K562 (cell line): ENCODE results near the gene DNAH17. TPM values are rescaled to one million over a fixed set of nuclear protein-coding genes. Genes with fewer than 3 reads are reported as not detected.
A peak's percentile ranks its signal among the peaks of the same experiment; 100 is the strongest.

Source experiments
- ATAC-seq: fragments of 200-7000 bp; cut with Tn5 transposase; 3 replicates; pipeline ENCODE4 v1.9.1; 2020; ENCODE audit warnings: moderate library complexity
- BruUV-seq: library from RNA; stranded (reverse); fragments of 400-500 nt; replicated peaks from 2 replicates; lab custom pipeline; 2021; lab: Mats Ljungman, UMichigan
- CTCF ChIA-PET: fragments of 300-600 bp; formaldehyde crosslinking; extraction: SDS; loops from one replicate; lab custom pipeline; 2021; ENCODE audit warnings: low intra/inter-chr PET ratio; lab: Yijun Ruan, JAX
- POLR2A ChIA-PET: fragments of 300-600, 350-650 bp; sonication (Branson Sonifier 250); formaldehyde crosslinking; extraction: SDS; loops from one replicate; lab custom pipeline; 2021; ENCODE audit warnings: antibody characterized with exemption, inconsistent platforms; lab: Yijun Ruan, JAX
- DNase-seq, 4 experiments: peaks; one replicate each; pipeline versions ENCODE4 v3.0.0 to v3.0.0-alpha.2; 2011 to 2018; ENCODE audit warnings: low spot score in 3 of 4, mixed read lengths in 3 of 4; ENCODE audit errors: extremely low read depth in 1 of 4
- FAIRE-seq: peaks from 2 replicates; lab custom pipeline; 2011; peaks lifted over from hg19 to GRCh38; lab: Jason Lieb, UNC
- H2AFZ ChIP-seq: 2 replicates; pipeline ENCODE4 v1.6.0; 2011; ENCODE audit warnings: low read depth, low read length, control low read depth, inconsistent platforms
- H3K27ac ChIP-seq: fragments of 200-600 bp; 3 replicates; pipeline ENCODE4 v1.8.0; 2011; ENCODE audit warnings: low read depth, mild to moderate bottlenecking, control low read depth, inconsistent platforms, low read length, moderate library complexity, mixed read lengths; ENCODE audit errors: extremely low read depth
- H3K27me3 ChIP-seq, 2 experiments: fragments of 300-600 bp in 1 of 2; 2 replicates in 1 of 2; 3 replicates in 1 of 2; pipeline versions ENCODE4 v1.6.0 to v1.8.0; 2011; ENCODE audit warnings: inconsistent platforms in 2 of 2, low read length in 2 of 2, mild to moderate bottlenecking in 1 of 2, mixed read lengths in 1 of 2, moderate library complexity in 1 of 2; ENCODE audit not compliant: control insufficient read depth in 2 of 2, insufficient read depth in 2 of 2
- H3K36me3 ChIP-seq: fragments of 300-600 bp; 3 replicates; pipeline ENCODE4 v1.8.0; 2011; ENCODE audit warnings: mild to moderate bottlenecking, low read length, inconsistent platforms; ENCODE audit not compliant: control insufficient read depth, insufficient read depth
- H3K4me1 ChIP-seq, 2 experiments: fragments of 200-600 bp in 1 of 2; replicated peaks in 1 of 2; 2 replicates in 1 of 2; 3 replicates in 1 of 2; pipeline versions ENCODE4 v1.5.1 to v1.8.0; 2011; ENCODE audit warnings: inconsistent platforms in 2 of 2, low read length in 2 of 2, mild to moderate bottlenecking in 1 of 2, mixed read lengths in 1 of 2, moderate library complexity in 1 of 2; ENCODE audit not compliant: control insufficient read depth in 2 of 2, insufficient read depth in 2 of 2
- H3K4me2 ChIP-seq: 2 replicates; pipeline ENCODE4 v1.6.1; 2011; ENCODE audit warnings: low read length, control low read depth, inconsistent platforms, mixed read lengths; ENCODE audit not compliant: insufficient read depth
- H3K4me3 ChIP-seq: fragments of 200-600 bp; sonication (generic), shearing (Covaris generic); 2 replicates; pipeline ENCODE4 v1.5.1; 2016; ENCODE audit warnings: control low read depth, inconsistent platforms
- H3K79me2 ChIP-seq: fragments of 200-600 bp; 3 replicates; pipeline ENCODE4 v1.8.0; 2011; ENCODE audit warnings: low read length, inconsistent platforms; ENCODE audit not compliant: control insufficient read depth, insufficient read depth
- H3K9ac ChIP-seq, 2 experiments: 2 replicates each; pipeline versions ENCODE4 v1.6.0 to v1.6.1; 2011; ENCODE audit warnings: low read depth in 2 of 2, low read length in 2 of 2, control low read depth in 1 of 2, inconsistent platforms in 1 of 2, mild to moderate bottlenecking in 1 of 2, mixed read lengths in 1 of 2; ENCODE audit not compliant: insufficient read depth in 1 of 2
- H3K9me1 ChIP-seq: one replicate; pipeline ENCODE4 v1.6.0; 2011; ENCODE audit warnings: inconsistent platforms, mild to moderate bottlenecking, low read length, moderate library complexity; ENCODE audit not compliant: control insufficient read depth, insufficient read depth
- H3K9me3 ChIP-seq: replicated peaks from 2 replicates; pipeline ENCODE4 v1.5.1; 2011; ENCODE audit warnings: low read depth, low read length, inconsistent platforms; ENCODE audit not compliant: control insufficient read depth, insufficient read depth
- H4K20me1 ChIP-seq: replicated peaks from 2 replicates; pipeline ENCODE4 v1.6.1; 2011; ENCODE audit warnings: low read length, inconsistent platforms, mixed read lengths; ENCODE audit not compliant: control insufficient read depth, insufficient read depth
- ARID4B ChIP-seq: sonication (generic); formaldehyde crosslinking; IDR thresholded peaks from 2 replicates; pipeline ENCODE4 v1.8.0; 2022; ENCODE audit warnings: mild to moderate bottlenecking, missing genetic modification reagents
- CC2D1A ChIP-seq: fragments of 450-650 bp; IDR thresholded peaks from 2 replicates; pipeline ENCODE4 v1.6.1; 2017; ENCODE audit warnings: mild to moderate bottlenecking
- CTBP1 ChIP-seq: fragments of 450-650 bp; IDR thresholded peaks from 2 replicates; pipeline ENCODE4 v1.6.1; 2016; ENCODE audit warnings: borderline replicate concordance
- HOMEZ ChIP-seq: fragments of 250-450 bp; sonication (Bioruptor Pico); IDR thresholded peaks from 2 replicates; pipeline ENCODE4 v1.4.0; 2020; ENCODE audit warnings: mild to moderate bottlenecking, moderate library complexity
- WGBS: fragments of 100-300 bp; shearing (Covaris generic); methylation state at CpG from one replicate; pipeline ENCODE4 v1.1.6; 2016; ENCODE audit warnings: low coverage, mixed read lengths; ENCODE audit not compliant: insufficient coverage; ENCODE audit errors: missing lambda C conversion rate; 5-methylcytosine and 5-hydroxymethylcytosine counted together
- in situ Hi-C: fragments of 300-500 bp; cut with MboI; formaldehyde crosslinking; loops from 4 replicates; pipeline ENCODE4 v1.15.0; 2018; ENCODE audit warnings: inconsistent platforms, mixed read lengths
- intact Hi-C: fragments of 100-400 bp; cut with micrococcal nuclease; formaldehyde crosslinking; loops from 2 replicates; pipeline ENCODE4 v1.14.2; 2022
- polyA plus RNA-seq, 8 experiments: library from polyadenylated mRNA; depleted of rRNA in 4 of 8; stranded (reverse) in 5 of 8; unstranded in 3 of 8; fragments of >200 nt; fragmentation: Nextera tagmentation in 2 of 8; fragmentation: Illumina TruSeq in 1 of 8; extraction: Ambion mirVana in 2 of 8; extraction: Trizol in 1 of 8; gene quantifications; 2 replicates each; pipeline versions ENCODE4 v1.2.1 to v1.2.3, GENCODE V29; 2011 to 2014; ENCODE audit warnings: inconsistent platforms in 1 of 8, missing spikeins in 1 of 8
- total RNA-seq, 7 experiments: library from RNA; depleted of rRNA in 6 of 7; stranded (reverse); fragments of >200 nt in 6 of 7; fragmentation: Illumina TruSeq in 2 of 7; extraction: Trizol in 2 of 7; gene quantifications; 2 replicates each; pipeline versions ENCODE4 v1.2.1 to v1.2.3, GENCODE V29; 2011 to 2021; ENCODE audit warnings: low replicate concordance in 1 of 7
- TF ChIP-seq, protein P1 (sequence below): fragments of 450-650 bp; formaldehyde crosslinking; IDR thresholded peaks from 2 replicates; pipeline ENCODE4 v1.4.0; 2020; ENCODE audit warnings: mild to moderate bottlenecking, moderate library complexity

The DNAH17 gene
- total and polyA plus RNA-seq, 9 of the 15 experiments (the other 6 are each of a cell fraction or from before 2014, with no cell fraction given): under 0.01 to 0.06 (median 0.03) TPM; not detected in 5

- peaks cover 0 to 4% of the 10 kb centered on the region in 2 experiments; a peak in 1 of 5 replicates for H3K4me1 ChIP-seq
- H3K9me3 ChIP-seq: no peaks in the 10 kb centered on the region
- H3K27me3 ChIP-seq: no peaks in the 10 kb centered on the region
- no peak overlapping the region for H2AFZ ChIP-seq
- intact Hi-C loops (no loop called here), in situ Hi-C loops (no loop called here)
- TF ChIP-seq CTBP1 (no peak), ARID4B (CRISPR knock-in tag) (no peak), HOMEZ (CRISPR knock-in tag) (no peak), CC2D1A (no peak)
- TF ChIP-seq, protein P1, sequence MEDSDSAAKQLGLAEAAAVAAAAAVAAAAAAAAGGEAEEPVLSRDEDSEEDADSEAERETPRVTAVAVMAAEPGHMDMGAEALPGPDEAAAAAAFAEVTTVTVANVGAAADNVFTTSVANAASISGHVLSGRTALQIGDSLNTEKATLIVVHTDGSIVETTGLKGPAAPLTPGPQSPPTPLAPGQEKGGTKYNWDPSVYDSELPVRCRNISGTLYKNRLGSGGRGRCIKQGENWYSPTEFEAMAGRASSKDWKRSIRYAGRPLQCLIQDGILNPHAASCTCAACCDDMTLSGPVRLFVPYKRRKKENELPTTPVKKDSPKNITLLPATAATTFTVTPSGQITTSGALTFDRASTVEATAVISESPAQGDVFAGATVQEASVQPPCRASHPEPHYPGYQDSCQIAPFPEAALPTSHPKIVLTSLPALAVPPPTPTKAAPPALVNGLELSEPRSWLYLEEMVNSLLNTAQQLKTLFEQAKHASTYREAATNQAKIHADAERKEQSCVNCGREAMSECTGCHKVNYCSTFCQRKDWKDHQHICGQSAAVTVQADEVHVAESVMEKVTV (CRISPR knock-in tag): no peak
- H3K36me3 ChIP-seq: peaks cover 92% of the 10 kb centered on the region; the same call in 2 of the 3 replicates
- no peak overlapping the region for H3K4me3 ChIP-seq
- CTCF ChIA-PET: no interaction called here
- 93% methylated on average over 25 of the region's 28 CpGs for WGBS
- no peaks in the 10 kb centered on the region for H3K9me1 ChIP-seq
- POLR2A ChIA-PET: interaction anchor here (0.6 kb wide), 1 partner anchor 1695 kb away, joined by 3 read pairs; no protein-coding TSS in a partner anchor
- H3K9ac ChIP-seq: 0 out of 4 replicates have a peak overlapping the region, but pooled peaks of 1 of the 2 experiments have one; percentile 9
- BruUV-seq: no TSS peak
- FAIRE-seq: no peak
- H3K4me2 ChIP-seq: no peak overlapping the region
- no peak overlapping the region for H3K27ac ChIP-seq
- DNase-seq: no peak
- H4K20me1 ChIP-seq: no peaks in the 10 kb centered on the region
- peaks cover 4% of the 10 kb centered on the region; the same call in 1 of the 3 replicates for H3K79me2 ChIP-seq
- ATAC-seq: no peak
Observed at GRCh38 chr17:78399028-78399692, 178.0 kb downstream of the DNAH17 start.
